Right renal pelvis (tissue), 4 donors: ENCODE data around the gene UBTF. TPM values are rescaled to one million over a fixed set of nuclear protein-coding genes. Genes with fewer than 3 reads are reported as not detected.

ENCODE experiments used
- DNase-seq, 4 donors: peaks; one replicate each; pipeline ENCODE4 v3.0.0-alpha.2; 2013; ENCODE audit warnings: low read depth in 4 of 4, low spot score in 3 of 4, missing footprints in 1 of 4
- polyA plus RNA-seq, 4 donors: library from polyadenylated mRNA; unstranded; fragments of 120-200 nt; gene quantifications; one replicate each; pipeline ENCODE4 v1.2.1, GENCODE V29; 2013; ENCODE audit not compliant: insufficient read length in 4 of 4

The UBTF gene
- polyA plus RNA-seq, 4 donors = 126 to 130 (median 128) TPM

DNA sequence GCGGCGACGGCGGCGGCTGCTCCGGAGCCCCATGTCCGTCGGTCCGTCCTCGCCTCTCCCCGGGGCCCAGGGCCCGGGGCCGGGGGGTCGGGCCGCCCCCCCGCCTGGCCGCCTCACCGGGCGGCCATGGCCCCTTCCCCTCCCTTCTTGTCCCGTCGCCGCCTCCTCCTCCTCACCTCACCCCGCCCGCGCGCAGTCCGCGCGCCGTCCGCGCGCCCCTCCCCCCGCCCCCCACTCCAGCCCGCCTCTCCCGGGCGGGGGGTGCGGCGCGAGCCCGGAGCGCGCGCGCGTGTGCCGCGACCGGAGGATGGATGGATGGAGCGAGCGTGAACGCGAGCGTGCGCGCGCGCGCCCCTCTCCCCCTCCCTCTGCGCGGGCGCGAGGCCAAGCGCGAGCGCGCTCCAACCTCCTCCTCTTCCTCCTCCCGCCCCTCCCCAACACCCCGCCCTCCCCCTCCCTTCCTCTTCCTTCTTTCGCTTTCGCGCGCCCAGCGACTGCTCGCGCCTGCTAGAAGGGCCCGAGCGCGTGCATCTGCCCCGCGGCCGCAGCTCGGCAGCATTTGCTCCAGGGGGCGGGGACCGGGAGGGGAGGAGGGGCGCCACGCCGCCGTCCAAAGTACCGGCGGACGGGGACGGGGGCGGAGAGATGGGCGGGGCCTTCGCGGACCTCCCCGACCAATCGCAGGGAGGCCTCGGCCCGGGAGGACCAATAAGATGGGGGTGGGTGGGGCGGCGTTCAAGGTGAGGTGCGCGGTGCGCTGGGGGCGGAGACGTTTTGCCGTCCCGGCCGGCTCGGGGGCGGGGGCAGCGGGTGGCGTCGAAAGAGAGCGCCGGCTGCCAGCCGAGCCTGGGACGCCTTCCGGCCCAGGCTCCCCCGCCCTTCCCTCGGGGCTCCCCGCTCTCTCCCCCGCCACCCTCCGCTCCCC lies 19.7 kb downstream of the UBTF start, which contains the start of gene ATXN7L3:
TSS of gene ATXN7L3 (minus strand) at position 332 of the 925 bp plus-strand sequence. CDS start 1,814 bp downstream, outside the sequence.
- DNase-seq = peak; percentile 93 to 96 (median 94)

DNA sequence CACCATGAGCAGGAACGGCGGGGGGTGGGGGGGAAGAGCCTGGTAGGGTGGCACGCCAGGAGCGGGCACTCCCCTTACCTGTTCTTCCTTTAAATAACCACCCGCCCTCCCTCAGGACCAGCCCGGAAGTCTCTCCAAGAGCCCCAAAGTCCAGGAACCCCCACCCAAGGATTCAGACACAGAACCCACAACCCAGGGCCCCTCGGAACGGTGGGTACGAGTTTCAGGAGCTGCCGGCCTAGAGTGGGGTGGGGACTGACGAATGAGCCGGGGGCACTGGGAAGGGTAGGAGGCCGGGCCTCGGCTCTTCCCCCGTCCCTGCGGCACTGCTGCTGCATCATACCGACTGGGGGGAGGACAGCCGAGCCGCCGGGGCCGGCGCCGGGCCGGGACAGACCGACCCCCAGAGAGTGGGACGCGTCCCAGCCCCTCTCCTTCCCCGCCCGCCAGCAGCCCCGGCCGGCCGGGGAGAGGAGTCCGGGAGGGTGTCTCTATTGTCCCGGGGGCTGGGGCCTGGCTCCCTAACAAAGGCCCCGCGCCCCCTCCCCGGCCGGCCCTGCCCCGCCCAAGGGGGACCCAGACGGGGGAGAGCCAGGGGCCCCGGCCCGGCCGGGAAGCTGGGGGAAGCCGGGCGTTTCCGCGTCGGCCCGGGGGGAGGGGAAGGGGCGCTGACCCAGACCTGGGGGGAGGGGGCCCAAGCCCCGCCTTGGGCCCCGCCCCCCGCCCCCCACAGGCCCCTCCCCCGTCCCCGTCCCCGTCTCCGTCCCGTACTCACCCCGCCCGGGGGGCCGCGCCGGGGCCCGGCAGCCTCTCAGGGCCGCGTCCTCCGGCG lies 20.5 kb downstream of the UBTF start:
- peak in 3 of 4 donors; percentile 25 to 45 (median 39) for DNase-seq

DNA sequence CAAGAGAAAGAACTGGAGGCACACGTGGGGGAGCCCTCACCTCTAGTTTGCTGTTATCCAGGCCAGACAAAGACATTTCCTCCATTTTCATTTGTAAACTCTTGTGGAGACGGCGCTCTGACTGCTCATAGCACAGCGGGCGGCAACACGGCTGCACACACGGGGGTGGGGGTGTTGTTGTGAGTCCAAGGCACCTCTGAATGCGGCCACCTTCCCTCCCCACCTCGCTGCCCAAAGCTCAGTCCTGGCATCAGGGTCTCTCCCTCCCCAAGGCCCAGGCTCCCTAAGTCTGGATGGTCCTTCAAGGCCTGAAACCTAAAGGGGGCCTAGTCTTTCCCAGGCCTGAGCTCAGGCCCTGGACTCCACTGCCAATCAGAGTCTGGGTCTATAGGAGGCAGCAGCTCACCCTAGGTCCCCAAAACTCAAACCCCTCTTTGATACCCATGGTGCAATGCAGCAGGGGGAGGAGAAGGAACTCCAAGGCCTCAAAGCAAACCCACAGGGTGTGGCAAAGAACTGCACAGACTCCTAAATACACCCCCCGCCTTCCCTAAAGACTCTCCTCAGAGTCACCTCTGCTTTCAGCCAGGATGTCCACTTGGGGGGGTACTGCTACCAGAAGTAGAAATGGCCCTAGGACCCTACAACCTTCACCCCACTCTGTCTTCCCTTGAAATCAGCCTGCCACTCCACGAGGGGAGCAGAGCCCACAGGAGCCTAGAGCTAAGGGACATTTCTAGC lies 21.3 kb downstream of the UBTF start:
- peak in 1 of 4 donors; percentile 5 for DNase-seq

DNA sequence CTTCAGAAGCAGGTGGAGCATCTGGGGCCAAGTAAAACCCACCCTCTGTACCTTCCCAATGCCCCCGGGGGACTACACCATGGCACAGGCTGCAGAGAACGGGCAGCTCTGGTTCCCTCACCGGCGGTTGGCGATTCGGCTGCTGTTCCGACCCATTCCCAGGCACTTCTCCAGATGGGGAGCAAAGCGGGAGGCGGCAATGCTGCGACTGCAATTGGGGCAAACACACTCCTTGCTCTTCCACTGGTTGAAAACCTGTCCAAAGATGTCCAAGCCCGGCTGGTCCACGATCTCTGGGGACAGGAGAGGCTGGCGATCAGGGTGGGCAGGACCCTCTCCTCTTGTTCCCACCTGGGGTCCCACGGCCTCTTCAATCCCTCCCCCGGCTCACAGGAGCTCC lies 22.4 kb downstream of the UBTF start:
- no peak for DNase-seq

DNA sequence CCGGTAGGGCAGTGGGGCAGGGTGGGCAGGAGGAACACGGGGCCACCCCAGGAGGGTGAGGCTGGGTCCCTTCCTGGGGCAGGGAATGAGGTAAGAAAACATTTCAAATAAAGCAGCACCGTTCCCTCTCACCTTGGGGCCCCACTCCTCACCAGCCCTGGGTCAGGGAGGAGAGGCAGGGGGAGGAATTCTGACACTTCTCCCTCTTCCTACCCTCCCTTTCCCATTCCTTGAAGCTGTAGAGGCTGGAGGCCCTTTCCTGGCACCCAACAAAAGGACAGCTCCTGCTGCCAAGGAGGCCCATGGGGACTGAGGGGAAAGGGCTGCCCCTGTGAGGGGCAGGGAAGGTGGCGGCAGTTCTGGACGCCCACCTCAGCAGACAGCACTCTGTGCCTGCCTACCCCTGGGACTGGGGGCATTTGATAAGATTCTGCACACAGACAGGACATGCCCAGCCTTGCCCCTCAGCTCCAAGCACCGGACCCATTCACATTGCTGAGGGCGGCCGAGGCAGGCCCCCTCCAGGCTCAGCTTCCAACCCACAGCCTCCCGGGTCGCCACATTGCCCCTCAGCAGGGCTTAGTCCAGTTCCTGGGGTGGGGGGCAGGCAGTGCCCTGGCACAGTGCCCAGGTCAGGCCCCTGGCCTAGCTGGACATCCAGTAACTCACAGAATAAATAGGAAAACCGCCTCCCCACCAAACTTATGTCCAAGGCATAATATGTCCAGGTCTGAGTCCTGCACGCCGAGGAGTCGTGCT lies 26.0 kb downstream of the UBTF start:
- DNase-seq = no peak

DNA sequence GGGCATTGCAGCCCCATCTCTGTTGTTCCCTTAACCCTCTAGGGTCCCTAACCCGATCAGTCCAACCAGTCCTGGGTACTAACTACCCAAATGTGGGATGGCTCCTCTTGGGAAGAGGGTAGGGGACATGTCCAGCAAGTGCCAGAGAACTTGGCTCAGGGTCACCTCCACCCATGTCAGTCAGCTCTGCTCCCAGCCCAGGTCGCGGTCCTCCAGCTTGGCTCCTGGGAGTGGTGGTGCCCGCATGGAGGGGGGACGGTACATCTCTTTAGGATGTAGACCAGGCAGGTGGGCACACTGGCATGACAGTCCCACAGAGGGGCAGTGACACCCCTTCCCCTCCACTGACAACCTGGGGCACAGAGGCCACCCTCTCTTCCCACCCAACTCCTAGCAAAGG lies 26.7 kb downstream of the UBTF start:
- no peak for DNase-seq

DNA sequence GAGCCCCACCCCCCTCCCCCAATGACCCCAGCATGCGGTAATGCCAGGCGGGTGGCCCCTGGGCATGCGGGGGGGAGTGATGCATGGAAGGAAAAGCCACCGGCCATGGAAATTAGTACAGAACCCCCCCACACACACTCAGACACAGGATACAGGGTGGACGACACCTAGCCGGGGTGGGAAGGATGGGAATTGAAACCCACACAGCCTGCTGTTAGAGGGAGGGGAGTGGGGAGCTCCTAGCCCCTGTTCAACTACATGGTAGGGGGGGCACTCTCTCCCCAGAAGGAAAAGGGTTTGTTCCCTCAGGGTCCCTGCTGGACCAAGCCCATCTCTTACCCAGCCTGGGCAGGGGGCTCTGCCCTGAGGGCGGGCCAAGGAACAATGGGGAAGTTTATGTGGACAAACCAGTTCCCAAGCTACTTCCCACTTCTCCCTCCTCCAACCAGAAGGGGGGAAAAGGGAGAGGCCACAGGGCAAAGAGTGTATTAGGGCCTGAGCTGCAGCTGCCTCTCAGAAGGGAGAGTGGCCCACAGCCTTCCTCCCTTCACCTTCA lies 27.5 kb downstream of the UBTF start:
- no peak for DNase-seq

DNA sequence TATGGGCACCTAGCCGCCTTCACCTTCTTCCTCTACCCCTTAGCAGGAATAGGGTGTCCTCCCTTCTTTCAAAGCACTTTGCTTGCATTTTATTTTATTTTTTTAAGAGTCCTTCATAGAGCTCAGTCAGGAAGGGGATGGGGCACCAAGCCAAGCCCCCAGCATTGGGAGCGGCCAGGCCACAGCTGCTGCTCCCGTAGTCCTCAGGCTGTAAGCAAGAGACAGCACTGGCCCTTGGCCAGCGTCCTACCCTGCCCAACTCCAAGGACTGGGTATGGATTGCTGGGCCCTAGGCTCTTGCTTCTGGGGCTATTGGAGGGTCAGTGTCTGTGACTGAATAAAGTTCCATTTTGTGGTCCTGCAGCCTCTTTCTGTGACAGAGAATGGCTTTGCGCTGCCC lies 28.1 kb downstream of the UBTF start:
- DNase-seq = no peak

DNA sequence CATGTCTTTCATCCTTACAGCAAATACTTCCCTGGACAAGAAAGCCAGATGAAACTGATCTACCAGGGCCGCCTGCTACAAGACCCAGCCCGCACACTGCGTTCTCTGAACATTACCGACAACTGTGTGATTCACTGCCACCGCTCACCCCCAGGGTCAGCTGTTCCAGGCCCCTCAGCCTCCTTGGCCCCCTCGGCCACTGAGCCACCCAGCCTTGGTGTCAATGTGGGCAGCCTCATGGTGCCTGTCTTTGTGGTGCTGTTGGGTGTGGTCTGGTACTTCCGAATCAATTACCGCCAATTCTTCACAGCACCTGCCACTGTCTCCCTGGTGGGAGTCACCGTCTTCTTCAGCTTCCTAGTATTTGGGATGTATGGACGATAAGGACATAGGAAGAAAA lies 29.0 kb downstream of the UBTF start:
- no peak for DNase-seq

DNA sequence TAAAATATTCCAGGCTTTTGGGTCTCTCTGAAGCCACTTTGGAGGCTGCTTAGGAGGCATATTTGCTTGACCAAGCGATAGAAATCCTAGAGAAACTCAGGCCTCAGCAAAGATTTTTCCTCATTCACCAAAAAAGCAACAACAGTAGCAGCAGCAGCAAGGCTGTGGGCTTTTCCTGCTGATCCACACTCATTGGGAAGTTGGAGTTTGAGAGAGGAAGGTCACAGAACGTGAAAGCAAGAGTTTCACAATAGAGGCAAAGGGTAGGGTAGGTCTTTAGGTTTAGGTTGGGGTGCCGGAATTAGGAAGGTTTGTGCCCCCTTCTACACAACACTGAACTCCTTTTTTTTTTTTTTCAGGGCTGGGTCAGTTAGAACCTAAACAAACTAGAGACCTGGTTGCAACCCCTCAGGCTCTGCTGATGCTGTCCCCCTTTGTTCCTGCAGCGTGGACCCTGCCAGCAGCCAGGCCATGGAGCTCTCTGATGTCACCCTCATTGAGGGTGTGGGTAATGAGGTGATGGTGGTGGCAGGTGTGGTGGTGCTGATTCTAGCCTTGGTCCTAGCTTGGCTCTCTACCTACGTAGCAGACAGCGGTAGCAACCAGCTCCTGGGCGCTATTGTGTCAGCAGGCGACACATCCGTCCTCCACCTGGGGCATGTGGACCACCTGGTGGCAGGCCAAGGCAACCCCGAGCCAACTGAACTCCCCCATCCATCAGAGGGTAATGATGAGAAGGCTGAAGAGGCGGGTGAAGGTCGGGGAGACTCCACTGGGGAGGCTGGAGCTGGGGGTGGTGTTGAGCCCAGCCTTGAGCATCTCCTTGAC lies 30.7 kb downstream of the UBTF start:
- DNase-seq = no peak

DNA sequence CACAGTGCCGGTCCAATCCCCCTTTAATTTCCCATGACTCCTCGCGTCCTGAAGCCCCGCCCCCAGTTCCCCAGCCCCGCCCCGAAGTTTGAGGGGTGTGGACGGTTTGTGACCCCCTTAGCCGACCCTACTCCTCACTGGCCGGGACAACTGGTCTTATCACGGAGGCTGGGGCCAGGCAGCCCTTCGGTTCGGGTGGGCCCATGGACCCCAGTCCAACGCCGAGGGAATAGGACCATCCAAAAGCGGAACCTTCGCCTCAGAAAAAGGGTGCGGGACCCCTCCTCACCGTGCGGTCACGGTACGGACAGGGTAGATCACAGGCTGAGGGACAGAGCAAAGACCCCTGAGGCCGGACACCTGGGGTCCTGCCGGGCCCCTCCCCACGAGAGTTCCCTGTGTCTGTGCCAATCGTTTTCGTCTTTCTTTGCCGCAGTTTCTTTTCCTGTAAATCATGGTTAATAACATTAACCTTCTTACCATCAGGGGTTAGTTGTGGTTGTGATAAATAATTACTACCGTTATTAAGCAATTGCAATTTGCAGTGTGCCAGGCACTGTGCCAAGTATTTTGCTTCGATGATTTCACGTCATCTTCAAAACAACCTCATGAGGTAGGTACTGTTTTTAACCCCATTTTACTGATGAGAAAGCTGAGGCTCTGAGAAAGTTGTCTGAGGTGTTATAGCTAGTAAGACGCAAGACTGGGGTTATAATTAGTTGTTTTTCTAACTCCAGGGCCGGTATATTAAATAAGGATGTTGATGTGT lies 32.2 kb downstream of the UBTF start:
- no peak for DNase-seq

DNA sequence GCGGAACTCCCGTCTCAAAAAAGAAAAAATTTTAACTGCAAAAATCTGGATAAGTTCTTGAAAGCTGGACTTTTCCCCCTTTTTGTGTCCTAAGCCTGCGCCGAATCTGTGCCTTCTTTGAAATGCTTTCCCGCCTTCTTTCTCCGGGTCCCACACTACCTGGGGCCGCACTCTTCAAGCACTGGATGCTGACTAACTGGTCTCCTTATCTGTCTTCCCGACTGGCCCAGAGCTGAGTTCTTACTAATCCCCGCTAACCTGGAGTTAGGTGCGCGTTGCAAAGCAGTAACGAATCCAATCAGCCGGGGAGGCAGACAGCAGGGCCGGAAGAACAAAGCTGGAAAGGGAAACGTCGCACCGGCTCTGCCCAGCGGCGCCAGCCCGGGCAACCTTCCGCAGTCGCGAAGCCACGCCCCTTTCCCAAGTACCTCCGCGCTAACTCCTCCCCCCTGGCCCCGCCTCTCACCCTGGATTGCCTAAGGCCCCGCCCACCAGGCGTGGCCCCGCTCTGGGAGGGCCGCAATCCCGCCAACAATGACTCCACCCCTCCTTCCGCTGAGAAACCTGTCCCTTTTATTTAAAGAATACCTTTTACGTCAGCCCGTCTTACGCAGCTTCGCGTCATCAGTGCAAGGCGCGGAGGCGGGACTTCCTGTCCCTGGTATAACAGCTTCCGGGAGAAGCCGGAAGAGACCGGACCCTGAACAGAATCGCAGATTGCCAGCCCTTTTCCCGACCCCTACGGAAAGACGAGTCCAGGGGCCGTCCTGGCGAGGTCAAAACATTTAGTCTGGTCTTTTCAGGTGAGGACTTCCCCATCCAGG lies 33.0 kb downstream of the UBTF start, which contains the start of gene TMUB2:
TSS of gene TMUB2 (plus strand) at position 666 of the 824 bp plus-strand sequence. CDS start 737 bp downstream, outside the sequence.
- DNase-seq = peak; percentile 98 to 99 (median 98)

DNA sequence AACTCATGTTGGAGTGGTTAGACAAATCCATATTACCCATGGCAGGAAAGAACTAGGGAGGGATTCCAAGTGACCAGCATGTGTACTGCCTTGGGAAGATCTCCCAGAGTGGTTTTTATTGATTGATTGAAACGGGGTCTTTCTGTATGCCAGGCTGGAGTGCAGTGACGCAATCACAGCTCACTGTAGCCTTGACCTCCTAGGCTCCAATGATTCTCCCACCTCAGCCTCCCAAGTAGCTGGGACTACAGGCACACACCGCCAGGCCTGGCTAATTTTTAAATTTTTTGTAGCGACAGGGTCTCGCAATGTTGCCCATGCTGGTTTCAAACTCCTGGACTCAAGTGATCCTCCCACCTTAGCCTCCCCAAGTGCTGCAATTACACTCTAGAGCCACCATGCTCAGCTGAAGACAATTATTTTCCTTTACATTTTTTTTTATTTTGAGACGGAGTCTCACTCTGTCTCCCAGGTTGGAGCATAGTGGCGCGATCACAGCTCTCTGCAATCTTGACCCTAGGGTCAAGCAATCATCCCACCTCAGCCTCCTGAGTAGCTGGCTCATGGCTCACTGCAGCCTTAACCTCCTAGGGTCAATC lies 35.2 kb downstream of the UBTF start:
- no peak for DNase-seq

DNA sequence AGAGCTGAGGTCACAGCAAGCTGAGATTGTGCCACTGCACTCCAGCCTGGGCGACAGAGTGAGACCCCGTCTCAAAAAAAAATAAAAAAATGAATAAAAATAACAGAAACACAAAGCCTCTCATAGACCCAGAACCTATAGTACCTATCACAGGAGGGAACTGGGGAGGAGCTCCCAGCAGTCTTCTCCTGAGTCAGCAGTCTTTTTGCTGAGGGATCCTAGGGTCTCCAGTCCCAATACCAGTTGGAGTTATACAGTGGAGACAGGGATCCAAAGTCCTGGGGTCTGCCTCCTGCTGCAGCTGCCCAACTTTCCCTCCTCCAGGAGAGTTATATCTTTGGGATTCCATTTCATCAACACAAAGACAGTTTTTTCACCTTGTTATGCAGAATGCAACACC lies 36.5 kb downstream of the UBTF start:
- DNase-seq = no peak

DNA sequence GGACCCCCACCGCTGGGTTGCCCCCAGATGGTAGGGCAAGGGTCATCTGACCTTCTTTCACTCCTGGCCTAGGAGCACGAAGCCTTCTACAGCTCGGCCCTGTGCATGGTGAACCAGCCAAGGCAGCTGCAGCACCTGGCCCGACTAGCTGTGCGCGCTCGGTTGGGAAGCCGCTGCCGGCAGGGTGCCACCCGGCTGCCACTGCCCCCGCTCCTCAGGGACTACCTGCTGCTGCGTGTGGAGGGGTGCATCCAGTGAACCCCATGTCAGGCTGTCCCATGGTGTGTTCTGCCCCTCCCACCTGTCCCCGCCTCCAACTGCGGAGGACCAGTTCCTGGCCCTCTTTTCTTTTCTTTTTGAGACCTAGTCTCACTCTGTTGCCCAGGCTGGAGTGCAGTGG lies 41.3 kb downstream of the UBTF start:
- DNase-seq = no peak

DNA sequence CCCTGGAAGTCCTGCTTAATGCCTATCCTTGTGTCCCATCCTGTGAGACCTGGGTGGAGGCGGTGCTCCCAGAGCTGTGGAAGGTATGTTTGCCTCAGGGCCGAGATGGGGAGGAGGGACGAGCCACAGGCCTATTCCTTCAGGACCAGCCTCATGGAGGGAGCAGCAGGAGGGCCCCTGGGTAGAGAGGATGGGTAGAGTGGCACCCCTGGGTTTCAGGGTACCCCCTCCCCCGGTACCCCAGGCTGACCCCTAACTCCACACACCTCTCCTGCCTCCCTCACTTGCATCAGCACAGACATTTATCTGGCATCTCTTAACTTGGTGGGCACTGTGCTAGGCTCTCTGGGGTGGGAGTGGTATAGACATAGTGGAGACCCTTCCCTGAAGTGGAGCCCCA lies 41.8 kb downstream of the UBTF start:
- DNase-seq = no peak
